Fibroblast of skin of left biceps (primary cell): ENCODE data around the gene MAP3K12.
"Not testable (repeated sequence)": the region's sequence is repeated elsewhere in the genome, so short reads cannot be mapped to it uniquely, and the experiment has no call there.

Source experiments
- DNase-seq, 2 experiments: peaks; one replicate each; pipeline ENCODE4 v3.0.0-alpha.2; 2013; ENCODE audit warnings: low read depth in 2 of 2

The MAP3K12 gene

GRCh38 chr12:53467082-53467481 lies 32.2 kb downstream of the MAP3K12 start:
- DNase-seq = no peak

GRCh38 chr12:53466640-53467039 lies 32.6 kb downstream of the MAP3K12 start:
- no peak for DNase-seq

GRCh38 chr12:53465679-53466078 lies 33.6 kb downstream of the MAP3K12 start:
- DNase-seq = no peak

- no peak for DNase-seq
These were observed 34.4 kb downstream of the MAP3K12 start for GRCh38 chr12:53464685-53465418.

GRCh38 chr12:53463802-53464560 lies 35.3 kb downstream of the MAP3K12 start:
- no peak for DNase-seq

GRCh38 chr12:53462935-53463334 lies 36.3 kb downstream of the MAP3K12 start:
- no peak for DNase-seq

GRCh38 chr12:53461591-53461990 lies 37.7 kb downstream of the MAP3K12 start:
- no peak for DNase-seq

GRCh38 chr12:53461059-53461458 lies 38.2 kb downstream of the MAP3K12 start:
- DNase-seq = no peak

GRCh38 chr12:53459097-53459496 lies 40.2 kb downstream of the MAP3K12 start:
- DNase-seq = no peak

GRCh38 chr12:53456654-53457366 lies 42.4 kb downstream of the MAP3K12 start:
- no peak for DNase-seq

- DNase-seq = no peak
These were observed 44.6 kb downstream of the MAP3K12 start for GRCh38 chr12:53454707-53455106.

GRCh38 chr12:53453953-53454640 lies 45.2 kb downstream of the MAP3K12 start:
- DNase-seq = no peak

- peak; percentile 56 to 58 for DNase-seq
These were observed 46.8 kb downstream of the MAP3K12 start for GRCh38 chr12:53452159-53453077.

GRCh38 chr12:53451661-53452158 lies 47.5 kb downstream of the MAP3K12 start, which contains the start of gene PCBP2:
Gene PCBP2, plus strand, starts transcription at chr12:53452102. Its CDS starts 2,699 bp downstream, at chr12:53454801.
- peak; percentile 99 for DNase-seq

GRCh38 chr12:53450936-53451335 lies 48.3 kb downstream of the MAP3K12 start:
- DNase-seq = no peak

- not testable (repeated sequence) for DNase-seq
These were observed 54.5 kb downstream of the MAP3K12 start for GRCh38 chr12:53444593-53445325.

GRCh38 chr12:53443955-53444354 lies 55.3 kb downstream of the MAP3K12 start:
- no peak for DNase-seq

- DNase-seq = peak; percentile 99
These were observed 58.0 kb downstream of the MAP3K12 start, which contains the start of gene PRR13 for GRCh38 chr12:53441040-53441833. Gene PRR13, plus strand, starts transcription at chr12:53441734. Its CDS starts 981 bp downstream, at chr12:53442715.

- not testable (repeated sequence) for DNase-seq
These were observed 59.7 kb downstream of the MAP3K12 start for GRCh38 chr12:53439582-53439981.
